ENCODE data around the gene TMEM132C.

The TMEM132C gene

GRCh38 chr12:128418944-128419343 lies 152.0 kb downstream of the TMEM132C start:
- Histone ChIP-seq H3K36me3 (ENCODE audit: control insufficient read depth, insufficient read depth, low read length) (no peaks in the 10 kb centered on the region), H3K9me3 (ENCODE audit: control insufficient read depth, insufficient read depth, low read depth, low read length) (no peaks in the 10 kb centered on the region), H3K4me1 (ENCODE audit: control insufficient read depth, insufficient read depth, low read length) (no peaks in the 10 kb centered on the region)

DNA sequence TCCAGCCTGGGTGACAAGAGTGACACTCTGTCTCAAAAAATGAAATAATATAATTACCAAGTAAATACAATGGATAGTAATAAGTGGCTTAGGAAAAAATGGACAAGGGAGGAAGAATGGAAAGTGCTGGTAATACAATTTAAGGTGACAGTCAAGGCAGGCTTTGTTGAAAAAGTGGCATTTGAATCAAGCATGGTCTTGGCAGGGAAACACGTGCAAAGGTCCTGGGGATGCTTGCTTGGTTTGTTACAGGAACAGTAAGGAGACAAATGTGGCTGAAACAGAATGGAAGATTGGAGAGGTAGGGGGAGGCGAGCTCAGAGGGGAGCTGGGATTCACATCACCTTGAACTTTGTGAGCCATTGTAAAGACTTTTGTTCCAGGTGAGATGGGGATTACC lies 153.2 kb downstream of the TMEM132C start:
- H3K4me1 ChIP-seq (ENCODE audit: control insufficient read depth, insufficient read depth, low read length) = no peaks in the 10 kb centered on the region
- no peaks in the 10 kb centered on the region for H3K36me3 ChIP-seq (ENCODE audit: control insufficient read depth, insufficient read depth, low read length)
- no peaks in the 10 kb centered on the region for H3K9me3 ChIP-seq (ENCODE audit: control insufficient read depth, insufficient read depth, low read depth, low read length)
- no peak overlapping the region for H3K9ac ChIP-seq (ENCODE audit: low read length)
- peaks cover 5% of the 10 kb centered on the region; the same call in 1 of the 2 replicates for H3K27me3 ChIP-seq (ENCODE audit: control insufficient read depth, insufficient read depth, low read length)
- no peak overlapping the region for H3K27ac ChIP-seq (ENCODE audit: low read depth, low read length)
- no peak overlapping the region for H3K4me3 ChIP-seq (ENCODE audit: low read depth, low read length)

More at GRCh38 chr12:128418944-128419343, 152.0 kb downstream of the TMEM132C start:
- Histone ChIP-seq H3K9ac (ENCODE audit: low read length) (no peak overlapping the region), H3K27me3 (ENCODE audit: control insufficient read depth, insufficient read depth, low read length) (peaks cover 5% of the 10 kb centered on the region; the same call in 1 of the 2 replicates), H3K4me3 (ENCODE audit: low read depth, low read length) (no peak overlapping the region), H3K27ac (ENCODE audit: low read depth, low read length) (no peak overlapping the region)

GRCh38 chr12:128421375-128421774 lies 154.4 kb downstream of the TMEM132C start:
- Histone ChIP-seq H3K9ac (ENCODE audit: low read length) (no peak overlapping the region), H3K36me3 (ENCODE audit: control insufficient read depth, insufficient read depth, low read length) (no peaks in the 10 kb centered on the region), H3K9me3 (ENCODE audit: control insufficient read depth, insufficient read depth, low read depth, low read length) (no peaks in the 10 kb centered on the region), H3K27ac (ENCODE audit: low read depth, low read length) (no peak overlapping the region), H3K27me3 (ENCODE audit: control insufficient read depth, insufficient read depth, low read length) (peaks cover 5% of the 10 kb centered on the region), H3K4me1 (ENCODE audit: control insufficient read depth, insufficient read depth, low read length) (no peaks in the 10 kb centered on the region), H3K4me3 (ENCODE audit: low read depth, low read length) (no peak overlapping the region)

DNA sequence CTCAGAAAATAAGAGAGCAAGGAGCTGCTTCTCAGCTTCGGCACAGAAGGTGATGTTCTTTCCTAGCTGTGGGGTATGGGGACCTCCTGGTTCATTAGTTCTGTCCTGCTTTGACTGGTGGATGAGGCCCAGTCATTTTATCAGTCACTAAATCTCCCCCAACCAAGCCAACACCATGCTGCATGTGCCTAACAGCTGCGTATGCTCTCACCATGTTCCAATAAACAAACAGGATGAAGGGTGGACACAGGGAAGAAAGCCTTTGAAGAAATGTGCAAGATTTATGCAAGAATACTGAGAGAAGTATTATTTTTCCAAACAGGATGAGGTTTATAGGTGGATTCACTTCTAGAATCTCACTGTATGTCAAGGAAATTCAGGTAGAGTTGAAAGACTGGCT lies 156.2 kb downstream of the TMEM132C start:
- Histone ChIP-seq H3K36me3 (ENCODE audit: control insufficient read depth, insufficient read depth, low read length) (no peaks in the 10 kb centered on the region), H3K9me3 (ENCODE audit: control insufficient read depth, insufficient read depth, low read depth, low read length) (no peaks in the 10 kb centered on the region), H3K4me1 (ENCODE audit: control insufficient read depth, insufficient read depth, low read length) (no peaks in the 10 kb centered on the region), H3K9ac (ENCODE audit: low read length) (no peak overlapping the region), H3K27ac (ENCODE audit: low read depth, low read length) (no peak overlapping the region), H3K4me3 (ENCODE audit: low read depth, low read length) (no peak overlapping the region), H3K27me3 (ENCODE audit: control insufficient read depth, insufficient read depth, low read length) (peaks cover 1% of the 10 kb centered on the region)

GRCh38 chr12:128424931-128425431 lies 158.0 kb downstream of the TMEM132C start:
- H3K36me3 ChIP-seq (ENCODE audit: control insufficient read depth, insufficient read depth, low read length) = no peaks in the 10 kb centered on the region
- H3K9ac ChIP-seq (ENCODE audit: low read length) = no peak overlapping the region
- no peaks in the 10 kb centered on the region; the same call in none of the 2 replicates for H3K27me3 ChIP-seq (ENCODE audit: control insufficient read depth, insufficient read depth, low read length)
- H3K4me3 ChIP-seq (ENCODE audit: low read depth, low read length) = no peak overlapping the region
- H3K9me3 ChIP-seq (ENCODE audit: control insufficient read depth, insufficient read depth, low read depth, low read length) = no peaks in the 10 kb centered on the region
- H3K4me1 ChIP-seq (ENCODE audit: control insufficient read depth, insufficient read depth, low read length) = no peaks in the 10 kb centered on the region
- no peak overlapping the region for H3K27ac ChIP-seq (ENCODE audit: low read depth, low read length)

- H3K9ac ChIP-seq (ENCODE audit: low read length) = no peak overlapping the region
- H3K9me3 ChIP-seq (ENCODE audit: control insufficient read depth, insufficient read depth, low read depth, low read length) = no peaks in the 10 kb centered on the region
- no peak overlapping the region for H3K27ac ChIP-seq (ENCODE audit: low read depth, low read length)
- H3K27me3 ChIP-seq (ENCODE audit: control insufficient read depth, insufficient read depth, low read length) = no peaks in the 10 kb centered on the region; the same call in none of the 2 replicates
- H3K4me1 ChIP-seq (ENCODE audit: control insufficient read depth, insufficient read depth, low read length) = no peaks in the 10 kb centered on the region
- no peaks in the 10 kb centered on the region for H3K36me3 ChIP-seq (ENCODE audit: control insufficient read depth, insufficient read depth, low read length)
- no peak overlapping the region for H3K4me3 ChIP-seq (ENCODE audit: low read depth, low read length)
Observed at GRCh38 chr12:128425666-128426331, 158.8 kb downstream of the TMEM132C start.

DNA sequence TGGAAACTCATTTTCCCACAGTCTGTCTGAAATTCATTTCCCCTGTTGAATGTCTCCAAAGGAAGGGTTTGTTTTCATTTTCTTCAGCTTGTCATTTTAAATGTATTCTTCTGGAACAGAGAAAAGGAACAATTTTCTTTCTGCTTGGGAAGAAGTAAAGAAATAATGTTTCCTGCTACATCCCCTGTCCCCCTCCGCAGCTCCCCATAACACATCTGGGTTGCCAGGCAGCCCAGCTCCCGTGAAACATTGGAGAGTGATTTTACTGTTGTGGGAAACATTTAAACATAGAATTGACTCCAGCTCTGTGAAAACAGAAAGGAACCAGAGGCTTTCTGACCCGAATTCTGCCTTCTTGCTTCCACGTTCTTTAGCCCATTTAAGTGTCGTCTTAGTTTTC lies 159.5 kb downstream of the TMEM132C start:
- Histone ChIP-seq H3K4me3 (ENCODE audit: low read depth, low read length) (no peak overlapping the region), H3K9me3 (ENCODE audit: control insufficient read depth, insufficient read depth, low read depth, low read length) (no peaks in the 10 kb centered on the region), H3K36me3 (ENCODE audit: control insufficient read depth, insufficient read depth, low read length) (no peaks in the 10 kb centered on the region), H3K27ac (ENCODE audit: low read depth, low read length) (no peak overlapping the region), H3K27me3 (ENCODE audit: control insufficient read depth, insufficient read depth, low read length) (no peaks in the 10 kb centered on the region; the same call in none of the 2 replicates), H3K9ac (ENCODE audit: low read length) (no peak overlapping the region), H3K4me1 (ENCODE audit: control insufficient read depth, insufficient read depth, low read length) (no peaks in the 10 kb centered on the region)

DNA sequence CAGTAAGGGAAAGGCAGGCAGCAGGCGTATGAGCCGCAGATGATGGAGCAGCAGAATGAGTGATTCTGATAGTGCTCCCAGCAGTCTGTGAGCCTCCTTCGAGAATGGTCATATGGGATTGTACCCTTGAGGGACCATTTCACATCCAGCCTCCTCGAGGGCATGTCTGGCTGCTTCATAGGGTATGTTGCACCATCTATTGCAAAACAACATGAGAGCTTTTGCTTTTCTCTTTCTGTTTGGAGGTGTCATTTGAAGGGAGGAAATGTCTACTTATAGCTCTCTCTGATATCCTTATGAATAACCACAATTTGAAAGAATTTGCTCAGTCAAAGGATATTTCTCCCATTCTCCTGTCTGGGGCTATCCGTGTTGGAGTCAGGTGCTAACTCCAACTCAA lies 172.8 kb downstream of the TMEM132C start:
- Histone ChIP-seq H3K4me3 (ENCODE audit: low read depth, low read length) (no peak overlapping the region), H3K9me3 (ENCODE audit: control insufficient read depth, insufficient read depth, low read depth, low read length) (no peaks in the 10 kb centered on the region), H3K36me3 (ENCODE audit: control insufficient read depth, insufficient read depth, low read length) (no peaks in the 10 kb centered on the region), H3K27ac (ENCODE audit: low read depth, low read length) (no peak overlapping the region), H3K4me1 (ENCODE audit: control insufficient read depth, insufficient read depth, low read length) (no peaks in the 10 kb centered on the region), H3K9ac (ENCODE audit: low read length) (no peak overlapping the region), H3K27me3 (ENCODE audit: control insufficient read depth, insufficient read depth, low read length) (no peaks in the 10 kb centered on the region)

- Histone ChIP-seq H3K4me3 (ENCODE audit: low read depth, low read length) (no peak overlapping the region), H3K9ac (ENCODE audit: low read length) (no peak overlapping the region), H3K36me3 (ENCODE audit: control insufficient read depth, insufficient read depth, low read length) (no peaks in the 10 kb centered on the region), H3K27me3 (ENCODE audit: control insufficient read depth, insufficient read depth, low read length) (no peaks in the 10 kb centered on the region), H3K27ac (ENCODE audit: low read depth, low read length) (no peak overlapping the region), H3K9me3 (ENCODE audit: control insufficient read depth, insufficient read depth, low read depth, low read length) (no peaks in the 10 kb centered on the region), H3K4me1 (ENCODE audit: control insufficient read depth, insufficient read depth, low read length) (0 out of 2 replicates have a peak, but pooled peaks cover 3% of the 10 kb centered on the region)
Observed at GRCh38 chr12:128442096-128442495, 175.1 kb downstream of the TMEM132C start.

DNA sequence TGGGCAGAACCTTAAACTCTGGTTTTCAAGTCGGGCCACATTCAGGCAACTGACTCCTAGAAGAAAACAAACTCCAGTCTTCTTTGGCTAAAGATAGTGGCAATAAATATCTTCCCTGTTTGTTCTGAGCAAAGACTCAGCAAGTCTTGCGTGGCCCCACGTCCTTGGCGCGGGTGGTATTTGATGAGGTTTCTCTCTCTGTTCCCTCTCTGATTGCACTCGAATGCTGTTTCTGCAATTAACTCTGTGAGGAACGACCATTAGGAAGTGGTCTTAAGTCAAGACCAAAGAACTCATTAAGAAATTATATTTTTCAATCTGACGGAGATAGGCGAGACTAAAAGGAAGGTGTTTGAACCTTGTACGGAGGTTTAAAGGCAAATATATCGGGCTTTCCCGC lies 177.6 kb downstream of the TMEM132C start:
- Histone ChIP-seq H3K27me3 (ENCODE audit: control insufficient read depth, insufficient read depth, low read length) (no peaks in the 10 kb centered on the region), H3K36me3 (ENCODE audit: control insufficient read depth, insufficient read depth, low read length) (no peaks in the 10 kb centered on the region), H3K9ac (ENCODE audit: low read length) (no peak overlapping the region), H3K27ac (ENCODE audit: low read depth, low read length) (no peak overlapping the region), H3K9me3 (ENCODE audit: control insufficient read depth, insufficient read depth, low read depth, low read length) (no peaks in the 10 kb centered on the region), H3K4me3 (ENCODE audit: low read depth, low read length) (no peak overlapping the region), H3K4me1 (ENCODE audit: control insufficient read depth, insufficient read depth, low read length) (0 out of 2 replicates have a peak, but pooled peaks cover 3% of the 10 kb centered on the region)

DNA sequence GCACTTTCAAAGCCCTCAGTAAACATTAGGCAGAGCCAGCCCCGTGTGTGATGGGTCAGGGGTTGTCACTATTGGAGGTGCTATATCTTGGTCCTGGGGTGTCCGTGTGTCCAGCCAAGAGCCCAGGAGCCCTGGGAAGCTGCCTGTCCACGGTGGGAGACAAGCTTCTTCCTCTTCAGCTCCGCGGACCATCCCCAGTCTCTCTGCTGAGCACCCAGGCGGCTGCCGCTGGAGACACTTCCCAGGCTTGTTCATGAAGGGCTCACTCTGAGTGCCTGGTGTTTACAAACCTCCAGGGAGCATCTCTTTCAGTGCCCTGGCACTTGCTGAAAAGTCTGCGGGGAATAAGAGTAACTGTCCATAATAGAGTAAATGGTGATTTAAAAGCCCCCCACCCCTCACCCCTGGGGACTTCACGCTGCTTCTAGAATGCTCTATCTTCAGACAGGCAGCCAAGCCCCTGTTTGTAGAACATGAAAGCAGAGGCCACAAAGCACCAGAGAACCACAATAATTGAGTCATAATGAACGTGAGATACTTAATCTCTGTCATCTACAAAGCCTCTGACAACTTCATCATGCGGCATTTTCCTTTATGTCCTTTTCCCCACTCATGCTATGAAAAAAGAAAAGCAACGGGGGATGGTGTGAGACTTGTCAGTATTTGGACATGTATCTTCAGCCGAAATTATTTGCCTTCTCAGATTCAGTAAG lies 178.6 kb downstream of the TMEM132C start:
- H3K36me3 ChIP-seq (ENCODE audit: control insufficient read depth, insufficient read depth, low read length) = no peaks in the 10 kb centered on the region
- H3K27me3 ChIP-seq (ENCODE audit: control insufficient read depth, insufficient read depth, low read length) = no peaks in the 10 kb centered on the region
- no peak overlapping the region for H3K27ac ChIP-seq (ENCODE audit: low read depth, low read length)
- H3K9ac ChIP-seq (ENCODE audit: low read length) = no peak overlapping the region
- no peak overlapping the region for H3K4me3 ChIP-seq (ENCODE audit: low read depth, low read length)
- H3K9me3 ChIP-seq (ENCODE audit: control insufficient read depth, insufficient read depth, low read depth, low read length) = no peaks in the 10 kb centered on the region
- H3K4me1 ChIP-seq (ENCODE audit: control insufficient read depth, insufficient read depth, low read length) = 0 out of 2 replicates have a peak, but pooled peaks cover 3% of the 10 kb centered on the region
